Endothelial cell (in vitro differentiated cells): ENCODE results near the gene HNRNPUL1. TPM values are rescaled to one million over a fixed set of nuclear protein-coding genes. Genes with fewer than 3 reads are reported as not detected.

Source experiments
- DNase-seq: peaks from one replicate; pipeline ENCODE4 v3.0.0; 2021; ENCODE audit warnings: low spot score
- H3K27ac Mint-ChIP-seq: one replicate; pipeline ENCODE4 v1.8.0; 2021; ENCODE audit warnings: mixed read lengths, inconsistent platforms; ENCODE audit not compliant: unreplicated experiment
- H3K27me3 Mint-ChIP-seq: one replicate; pipeline ENCODE4 v1.8.0; 2021; ENCODE audit warnings: mild to moderate bottlenecking, moderate library complexity, mixed read lengths, inconsistent platforms; ENCODE audit not compliant: unreplicated experiment
- H3K36me3 Mint-ChIP-seq: one replicate; pipeline ENCODE4 v1.8.0; 2021; ENCODE audit warnings: mild to moderate bottlenecking, low read depth, mixed read lengths, inconsistent platforms; ENCODE audit not compliant: unreplicated experiment
- H3K4me1 Mint-ChIP-seq: one replicate; pipeline ENCODE4 v1.8.0; 2021; ENCODE audit warnings: mild to moderate bottlenecking, mixed read lengths, inconsistent platforms; ENCODE audit not compliant: unreplicated experiment
- H3K4me3 Mint-ChIP-seq: one replicate; pipeline ENCODE4 v1.8.0; 2021; ENCODE audit warnings: mild to moderate bottlenecking, mixed read lengths, inconsistent platforms; ENCODE audit not compliant: unreplicated experiment
- H3K9me3 Mint-ChIP-seq: one replicate; pipeline ENCODE4 v1.8.0; 2021; ENCODE audit warnings: mixed read lengths, inconsistent platforms; ENCODE audit not compliant: unreplicated experiment
- CTCF ChIP-seq: fragments of 200-600 bp; sonication (generic); IDR thresholded peaks from one replicate; pipeline ENCODE4 v1.5.0; 2021; ENCODE audit warnings: antibody characterized with exemption; ENCODE audit not compliant: unreplicated experiment
- total RNA-seq: library from RNA; stranded (reverse); fragmentation: NEBNext Ultra II Directional; extraction: Animal tissue kit (Norgen Biotek cat#: 25700); gene quantifications from one replicate; pipeline ENCODE4 v1.2.1, GENCODE V29; 2021; ENCODE audit not compliant: unreplicated experiment

Gene HNRNPUL1
- total RNA-seq, 1 donor from 2014 or later: 259 TPM

GRCh38 chr19:41321600-41322270, 57.6 kb downstream of the HNRNPUL1 start:
- Mint-ChIP-seq H3K36me3 (peaks cover 39% of the 10 kb centered on the region), H3K27me3 (peaks cover 17% of the 10 kb centered on the region), H3K4me3 (peak overlapping the region; percentile 67), H3K4me1 (peaks cover 38% of the 10 kb centered on the region), H3K27ac (peak overlapping the region; percentile 52), H3K9me3 (no peaks in the 10 kb centered on the region)
- peak; percentile 64 for DNase-seq
- TF ChIP-seq CTCF: peak; percentile 68

- peak overlapping the region; percentile 69 for H3K4me3 Mint-ChIP-seq
Measured at GRCh38 chr19:41322451-41322850, 58.3 kb downstream of the HNRNPUL1 start.

GRCh38 chr19:41323023-41323422, 58.9 kb downstream of the HNRNPUL1 start:
- H3K4me1 Mint-ChIP-seq: peaks cover 46% of the 10 kb centered on the region

More at GRCh38 chr19:41322451-41322850, 58.3 kb downstream of the HNRNPUL1 start:
- Mint-ChIP-seq H3K27me3 (peaks cover 21% of the 10 kb centered on the region), H3K36me3 (peaks cover 37% of the 10 kb centered on the region), H3K27ac (peak overlapping the region; percentile 39), H3K4me1 (peaks cover 43% of the 10 kb centered on the region), H3K9me3 (no peaks in the 10 kb centered on the region)
- TF ChIP-seq CTCF: no peak
- DNase-seq: no peak

GRCh38 chr19:41323430-41324125, 59.4 kb downstream of the HNRNPUL1 start:
- no peak for DNase-seq
- Mint-ChIP-seq H3K4me1 (peaks cover 52% of the 10 kb centered on the region), H3K4me3 (no peak overlapping the region), H3K36me3 (peaks cover 36% of the 10 kb centered on the region), H3K27me3 (peaks cover 28% of the 10 kb centered on the region), H3K9me3 (no peaks in the 10 kb centered on the region), H3K27ac (peak overlapping the region; percentile 67)
- TF ChIP-seq CTCF: no peak

More at GRCh38 chr19:41323023-41323422, 58.9 kb downstream of the HNRNPUL1 start:
- TF ChIP-seq CTCF: no peak
- Mint-ChIP-seq H3K27me3 (peaks cover 25% of the 10 kb centered on the region), H3K27ac (peak overlapping the region; percentile 39), H3K36me3 (peaks cover 36% of the 10 kb centered on the region), H3K4me3 (peak overlapping the region; percentile 69), H3K9me3 (no peaks in the 10 kb centered on the region)
- no peak for DNase-seq

- Mint-ChIP-seq H3K27ac (peak overlapping the region; percentile 67), H3K4me1 (peaks cover 59% of the 10 kb centered on the region), H3K9me3 (no peaks in the 10 kb centered on the region), H3K36me3 (peaks cover 38% of the 10 kb centered on the region), H3K27me3 (peaks cover 31% of the 10 kb centered on the region), H3K4me3 (no peak overlapping the region)
- no peak for TF ChIP-seq CTCF
- DNase-seq: no peak
Measured at GRCh38 chr19:41324231-41324702, 60.1 kb downstream of the HNRNPUL1 start.
